HG03469 (cell line): ENCODE measurements around the gene CEACAM8.
"Not testable (repeated sequence)": the region's sequence is repeated elsewhere in the genome, so short reads cannot be mapped to it uniquely, and the experiment has no call there.

Source experiments
- ATAC-seq: cut with Tn5 transposase; IDR thresholded peaks from one replicate; pipeline ENCODE4 v1.9.1; 2021; ENCODE audit warnings: mild to moderate bottlenecking, moderate library complexity, moderate number of reproducible peaks; ENCODE audit not compliant: unreplicated experiment

Gene CEACAM8

GRCh38 chr19:42546831-42547500 lies 47.8 kb downstream of the CEACAM8 start:
- no peak for ATAC-seq

- ATAC-seq: no peak
Measured at GRCh38 chr19:42544146-42544545, 50.6 kb downstream of the CEACAM8 start.

GRCh38 chr19:42542791-42543190 lies 51.9 kb downstream of the CEACAM8 start:
- ATAC-seq: no peak

GRCh38 chr19:42540071-42540553 lies 54.6 kb downstream of the CEACAM8 start:
- ATAC-seq: no peak

- ATAC-seq: no peak
Measured at GRCh38 chr19:42538841-42539709, 55.6 kb downstream of the CEACAM8 start.

GRCh38 chr19:42535276-42535675 lies 59.4 kb downstream of the CEACAM8 start:
- ATAC-seq: not testable (repeated sequence)

GRCh38 chr19:42534391-42534790 lies 60.3 kb downstream of the CEACAM8 start:
- ATAC-seq: no peak

- no peak for ATAC-seq
Measured at GRCh38 chr19:42532891-42533290, 61.8 kb downstream of the CEACAM8 start.

- ATAC-seq: no peak
Measured at GRCh38 chr19:42531313-42531712, 63.4 kb downstream of the CEACAM8 start.
